NCI-H128 (cell line): Measurements from ENCODE around the gene DUS2.
"Not testable (repeated sequence)": the region's sequence is repeated elsewhere in the genome, so short reads cannot be mapped to it uniquely, and the experiment has no call there.

Experiments
- DNase-seq: peaks from one replicate; lab custom pipeline; 2025; ENCODE audit not compliant: unreplicated experiment; lab: John Stamatoyannopoulos, UW

The DUS2 gene

GRCh38 chr16:68117884-68118283 lies 94.8 kb downstream of the DUS2 start:
- DNase-seq = no peak

DNA sequence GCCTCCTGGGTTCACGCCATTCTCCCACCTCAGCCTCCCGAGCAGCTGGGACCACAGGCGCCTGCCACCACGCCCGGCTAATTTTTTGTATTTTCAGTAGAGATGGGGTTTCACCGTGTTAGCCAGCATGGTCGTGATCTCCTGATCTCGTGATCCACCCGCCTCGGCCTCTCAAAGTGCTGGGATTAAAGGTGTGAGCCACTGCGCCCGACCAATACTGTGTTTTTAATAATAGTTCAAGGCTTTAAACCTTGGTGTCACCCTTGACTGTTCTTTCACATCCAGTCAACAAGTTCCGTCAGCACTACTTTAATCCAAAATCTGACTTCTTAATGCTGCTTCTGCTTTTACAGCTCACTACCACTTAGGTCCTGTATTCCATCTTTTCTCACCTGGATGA lies 95.9 kb downstream of the DUS2 start:
- DNase-seq = not testable (repeated sequence)

GRCh38 chr16:68120496-68120895 lies 97.4 kb downstream of the DUS2 start:
- not testable (repeated sequence) for DNase-seq

DNA sequence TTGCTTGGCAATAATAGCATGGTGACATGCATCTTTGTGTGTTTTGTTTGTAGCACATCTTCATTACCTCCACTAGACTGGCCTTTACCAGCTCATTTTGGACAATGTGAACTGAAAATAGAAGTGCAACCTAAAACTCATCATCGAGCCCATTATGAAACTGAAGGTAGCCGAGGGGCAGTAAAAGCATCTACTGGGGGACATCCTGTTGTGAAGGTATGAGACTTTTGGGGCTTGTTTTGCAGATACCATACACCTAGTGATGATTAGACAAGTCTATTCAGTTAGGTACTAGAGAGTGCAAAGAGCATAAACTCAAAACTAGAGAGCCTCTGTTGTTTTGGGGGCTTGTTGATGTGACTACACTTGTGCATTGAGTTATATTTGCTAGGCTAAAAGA lies 103.3 kb downstream of the DUS2 start:
- DNase-seq = no peak

GRCh38 chr16:68128577-68129305 lies 105.7 kb downstream of the DUS2 start:
- DNase-seq = no peak
